WTC11 (cell line): ENCODE data around the gene RFESD. TPM values are rescaled to one million over a fixed set of nuclear protein-coding genes. Genes with fewer than 3 reads are reported as not detected.

Source experiments
- ATAC-seq: fragments of 200-7000 bp; cut with Tn5 transposase; 2 replicates; pipeline ENCODE4 v1.10.0; 2021; ENCODE audit warnings: mild to moderate bottlenecking, moderate library complexity
- CTCF ChIA-PET: fragments of 300-600 bp; sonication (Branson Sonifier 250); formaldehyde crosslinking; loops from one replicate; lab custom pipeline; 2021; ENCODE audit warnings: antibody characterized with exemption; lab: Charles Lee
- POLR2A ChIA-PET: fragments of 350-600 bp; sonication (Branson Sonifier 250); formaldehyde crosslinking; loops from one replicate; lab custom pipeline; 2021; ENCODE audit warnings: antibody characterized with exemption; lab: Charles Lee
- DNase-seq: peaks from one replicate; pipeline ENCODE4 v3.0.0; 2021; ENCODE audit warnings: low spot score
- H3K27ac Mint-ChIP-seq: 2 replicates; pipeline ENCODE4 v1.8.0; 2021; ENCODE audit warnings: mixed read lengths
- H3K27me3 Mint-ChIP-seq: 2 replicates; pipeline ENCODE4 v1.8.0; 2021; ENCODE audit warnings: low read depth, mild to moderate bottlenecking, moderate library complexity, mixed read lengths
- H3K36me3 Mint-ChIP-seq: 2 replicates; pipeline ENCODE4 v1.8.0; 2021; ENCODE audit warnings: mixed read lengths
- H3K4me1 Mint-ChIP-seq: 2 replicates; pipeline ENCODE4 v1.8.0; 2022; ENCODE audit warnings: mixed read lengths
- H3K4me3 Mint-ChIP-seq: 2 replicates; pipeline ENCODE4 v1.8.0; 2021; ENCODE audit warnings: mild to moderate bottlenecking, moderate library complexity, mixed read lengths
- H3K9me3 Mint-ChIP-seq: 2 replicates; pipeline ENCODE4 v1.8.0; 2021; ENCODE audit warnings: mixed read lengths
- AR ChIP-seq: fragments of 250-450 bp; sonication (Bioruptor Pico); IDR thresholded peaks from 2 replicates; pipeline ENCODE4 v1.9.0; 2021; ENCODE audit warnings: mild to moderate bottlenecking
- ATF1 ChIP-seq: sonication (generic); formaldehyde crosslinking; IDR thresholded peaks from 2 replicates; pipeline ENCODE4 v1.8.1; 2023; ENCODE audit warnings: mild to moderate bottlenecking, moderate library complexity, missing genetic modification reagents
- ESRRA ChIP-seq: sonication (generic); formaldehyde crosslinking; IDR thresholded peaks from 2 replicates; pipeline ENCODE4 v1.8.1; 2022; ENCODE audit warnings: mild to moderate bottlenecking, missing genetic modification reagents, borderline replicate concordance
- ETV6 ChIP-seq: sonication (generic); formaldehyde crosslinking; IDR thresholded peaks from 2 replicates; pipeline ENCODE4 v1.8.1; 2022; ENCODE audit warnings: mild to moderate bottlenecking, missing genetic modification reagents
- FOXJ3 ChIP-seq: sonication (generic); formaldehyde crosslinking; IDR thresholded peaks from 2 replicates; pipeline ENCODE4 v1.9.0; 2021; ENCODE audit warnings: missing genetic modification reagents, mild to moderate bottlenecking, borderline replicate concordance
- FOXK1 ChIP-seq: sonication (generic); formaldehyde crosslinking; IDR thresholded peaks from 2 replicates; pipeline ENCODE4 v1.8.0; 2022; ENCODE audit warnings: mild to moderate bottlenecking, moderate library complexity, missing genetic modification reagents
- FOXP1 ChIP-seq: sonication (generic); formaldehyde crosslinking; IDR thresholded peaks from 2 replicates; pipeline ENCODE4 v1.8.0; 2022; ENCODE audit warnings: missing genetic modification reagents, mild to moderate bottlenecking, moderate library complexity, borderline replicate concordance
- GRHL2 ChIP-seq: fragments of 250-450 bp; sonication (Bioruptor Pico); IDR thresholded peaks from 2 replicates; pipeline ENCODE4 v1.8.0; 2022; ENCODE audit warnings: mild to moderate bottlenecking, moderate library complexity; ENCODE audit not compliant: insufficient replicate concordance, severe bottlenecking
- GTF2I ChIP-seq: fragments of 250-450 bp; sonication (Bioruptor Pico); conservative IDR thresholded peaks from 2 replicates; pipeline ENCODE4 v1.4.0; 2021; ENCODE audit warnings: mild to moderate bottlenecking
- JAZF1 ChIP-seq: fragments of 250-450 bp; sonication (Bioruptor Pico); IDR thresholded peaks from 2 replicates; pipeline ENCODE4 v1.9.0; 2021; ENCODE audit warnings: moderate library complexity, mild to moderate bottlenecking, inconsistent platforms
- KAT7 ChIP-seq: sonication (generic); formaldehyde crosslinking; IDR thresholded peaks from 2 replicates; pipeline ENCODE4 v1.8.1; 2023; ENCODE audit warnings: missing genetic modification reagents, mild to moderate bottlenecking, borderline replicate concordance
- NFYB ChIP-seq: sonication (generic); formaldehyde crosslinking; conservative IDR thresholded peaks from 2 replicates; pipeline ENCODE4 v1.8.0; 2022; ENCODE audit warnings: low read depth, missing genetic modification reagents
- OVOL2 ChIP-seq: fragments of 250-450 bp; sonication (Bioruptor Pico); IDR thresholded peaks from 2 replicates; pipeline ENCODE4 v1.9.0; 2021; ENCODE audit warnings: mild to moderate bottlenecking, borderline replicate concordance
- PRDM15 ChIP-seq: sonication (generic); formaldehyde crosslinking; IDR thresholded peaks from 2 replicates; pipeline ENCODE4 v1.8.0; 2022; ENCODE audit warnings: missing genetic modification reagents
- SP1 ChIP-seq: sonication (generic); formaldehyde crosslinking; conservative IDR thresholded peaks from 2 replicates; pipeline ENCODE4 v1.8.1; 2022; ENCODE audit warnings: missing genetic modification reagents
- ZBTB21 ChIP-seq: sonication (generic); formaldehyde crosslinking; IDR thresholded peaks from 2 replicates; pipeline ENCODE4 v1.8.1; 2023; ENCODE audit warnings: mild to moderate bottlenecking, missing genetic modification reagents, borderline replicate concordance
- ZBTB43 ChIP-seq: sonication (generic); formaldehyde crosslinking; IDR thresholded peaks from 2 replicates; pipeline ENCODE4 v1.8.1; 2023; ENCODE audit warnings: mild to moderate bottlenecking, missing genetic modification reagents
- ZMAT4 ChIP-seq: fragments of 250-450 bp; sonication (Bioruptor Pico); IDR thresholded peaks from 2 replicates; pipeline ENCODE4 v1.9.0; 2021; ENCODE audit warnings: mild to moderate bottlenecking
- ZNF219 ChIP-seq: sonication (generic); formaldehyde crosslinking; IDR thresholded peaks from 2 replicates; pipeline ENCODE4 v1.8.0; 2023; ENCODE audit warnings: missing genetic modification reagents, mild to moderate bottlenecking, borderline replicate concordance
- ZNF532 ChIP-seq: fragments of 250-450 bp; sonication (Bioruptor Pico); IDR thresholded peaks from 2 replicates; pipeline ENCODE4 v1.9.0; 2021; ENCODE audit warnings: mild to moderate bottlenecking, borderline replicate concordance
- total RNA-seq: library from RNA; stranded (reverse); gene quantifications from 3 replicates; pipeline ENCODE4 v1.2.3, GENCODE V29; 2021

Gene RFESD
- total RNA-seq, 1 experiment from 2014 or later = 5.7 TPM

- H3K9me3 Mint-ChIP-seq = peaks cover 50% of the 10 kb centered on the region
- H3K27ac Mint-ChIP-seq = no peak overlapping the region
- no peak for ATAC-seq
- peaks cover 30% of the 10 kb centered on the region for H3K36me3 Mint-ChIP-seq
- no peaks in the 10 kb centered on the region for H3K4me1 Mint-ChIP-seq
- H3K27me3 Mint-ChIP-seq = no peaks in the 10 kb centered on the region; the same call in 1 of the 2 replicates
- POLR2A ChIA-PET = no interaction called here
- no peak for TF ChIP-seq AR
- TF ChIP-seq FOXP1 (CRISPR knock-in tag) = no peak
- no peak for TF ChIP-seq JAZF1
- no peak for TF ChIP-seq KAT7 (CRISPR knock-in tag)
- no peak for TF ChIP-seq SP1
- TF ChIP-seq ZMAT4 = no peak
- no peak for TF ChIP-seq OVOL2
- no peak for TF ChIP-seq ZNF532 (CRISPR knock-in tag)
- no peak for TF ChIP-seq GRHL2 (CRISPR knock-in tag)
- TF ChIP-seq ESRRA (CRISPR knock-in tag) = no peak
- no peak for TF ChIP-seq NFYB (CRISPR knock-in tag)
- TF ChIP-seq FOXK1 (CRISPR knock-in tag) = no peak
- TF ChIP-seq ZNF219 (CRISPR knock-in tag) = no peak
- DNase-seq = no peak
- no peak overlapping the region for H3K4me3 Mint-ChIP-seq
- CTCF ChIA-PET = no interaction called here
These were observed 16.1 kb upstream of the RFESD start for GRCh38 chr5:95630394-95630917.

- ATAC-seq (no peak), DNase-seq (no peak)
- no peaks in the 10 kb centered on the region; the same call in 1 of the 2 replicates for H3K27me3 Mint-ChIP-seq
- H3K9me3 Mint-ChIP-seq = peaks cover 47% of the 10 kb centered on the region
- H3K4me1 Mint-ChIP-seq = no peaks in the 10 kb centered on the region
- no peak overlapping the region for H3K27ac Mint-ChIP-seq
- ChIA-PET POLR2A (interaction anchor here (0.7 kb wide), 1 partner anchor 26 kb away, joined by 3 read pairs; no protein-coding TSS in a partner anchor), CTCF (no interaction called here)
- peaks cover 30% of the 10 kb centered on the region for H3K36me3 Mint-ChIP-seq
- H3K4me3 Mint-ChIP-seq = no peak overlapping the region
- TF ChIP-seq GTF2I (CRISPR knock-in tag) (no peak), ETV6 (CRISPR knock-in tag) (no peak), SP1 (no peak), FOXJ3 (CRISPR knock-in tag) (no peak), PRDM15 (no peak), ZBTB21 (CRISPR knock-in tag) (no peak), ATF1 (CRISPR knock-in tag) (no peak), KAT7 (CRISPR knock-in tag) (no peak), ZBTB43 (CRISPR knock-in tag) (no peak), FOXP1 (CRISPR knock-in tag) (no peak)
These were observed 15.2 kb upstream of the RFESD start for GRCh38 chr5:95631255-95631958.
